Mesendoderm (in vitro differentiated cells): Measurements from ENCODE around the gene SPATA13.
"Not testable (repeated sequence)": the region's sequence is repeated elsewhere in the genome, so short reads cannot be mapped to it uniquely, and the experiment has no call there.

Source experiments
- DNase-seq: peaks from one replicate; pipeline ENCODE4 v3.0.0; 2013
- H2AK5ac ChIP-seq: 2 replicates; pipeline ENCODE4 v1.6.1; 2013; ENCODE audit warnings: low read length, inconsistent platforms
- H2BK120ac ChIP-seq: 2 replicates; pipeline ENCODE4 v1.6.1; 2013; ENCODE audit warnings: low read depth, mild to moderate bottlenecking, low read length, moderate library complexity, mixed read lengths
- H2BK15ac ChIP-seq: replicated peaks from 2 replicates; pipeline ENCODE4 v1.6.1; 2013; ENCODE audit warnings: low read depth, mild to moderate bottlenecking, moderate library complexity
- H2BK5ac ChIP-seq: 2 replicates; pipeline ENCODE4 v1.6.1; 2013; ENCODE audit warnings: low read length, inconsistent platforms
- H3K18ac ChIP-seq: 2 replicates; pipeline ENCODE4 v1.6.1; 2013; ENCODE audit warnings: mild to moderate bottlenecking, low read length, mixed read lengths
- H3K23ac ChIP-seq: one replicate; pipeline ENCODE4 v1.6.1; 2013; ENCODE audit warnings: low read length
- H3K27ac ChIP-seq: 2 replicates; pipeline ENCODE4 v1.5.1; 2013; ENCODE audit warnings: low read depth, mild to moderate bottlenecking, inconsistent platforms, low read length, moderate library complexity
- H3K27me3 ChIP-seq: 2 replicates; pipeline ENCODE4 v1.6.1; 2013; ENCODE audit warnings: low read length, control low read depth, mild to moderate bottlenecking, inconsistent platforms; ENCODE audit not compliant: insufficient read depth, poor library complexity
- H3K36me3 ChIP-seq: 2 replicates; pipeline ENCODE4 v1.6.1; 2013; ENCODE audit warnings: low read length, inconsistent platforms; ENCODE audit not compliant: control insufficient read depth, insufficient read depth
- H3K4ac ChIP-seq: one replicate; pipeline ENCODE4 v1.6.1; 2013; ENCODE audit warnings: low read depth, mild to moderate bottlenecking, low read length, moderate library complexity
- H3K4me1 ChIP-seq: 2 replicates; pipeline ENCODE4 v1.6.1; 2013; ENCODE audit warnings: low read depth, low read length, inconsistent platforms; ENCODE audit not compliant: control insufficient read depth
- H3K4me2 ChIP-seq: 2 replicates; pipeline ENCODE4 v1.6.1; 2013; ENCODE audit warnings: low read length
- H3K4me3 ChIP-seq: 2 replicates; pipeline ENCODE4 v1.5.1; 2013; ENCODE audit warnings: mild to moderate bottlenecking, low read length
- H3K56ac ChIP-seq: one replicate; pipeline ENCODE4 v1.6.1; 2013; ENCODE audit warnings: low read length
- H3K79me1 ChIP-seq: 2 replicates; pipeline ENCODE4 v1.6.1; 2013; ENCODE audit warnings: low read length, inconsistent platforms
- H3K79me2 ChIP-seq: 2 replicates; pipeline ENCODE4 v1.6.1; 2013; ENCODE audit warnings: mild to moderate bottlenecking, low read length; ENCODE audit not compliant: control insufficient read depth, insufficient read depth
- H3K9ac ChIP-seq: 2 replicates; pipeline ENCODE4 v1.6.1; 2013; ENCODE audit warnings: low read length, inconsistent platforms
- H4K5ac ChIP-seq: one replicate; pipeline ENCODE4 v1.6.1; 2013; ENCODE audit warnings: low read length
- H4K8ac ChIP-seq: one replicate; pipeline ENCODE4 v1.6.1; 2013; ENCODE audit warnings: low read depth, mild to moderate bottlenecking, control low read depth, low read length, moderate library complexity
- WGBS: extraction: QIAGEN DNeasy Blood & Tissue Kit; methylation state at CpG from one replicate; pipeline ENCODE4 v1.1.7; 2013; ENCODE audit warnings: low lambda C conversion rate, missing lambda C conversion rate; ENCODE audit not compliant: insufficient coverage; ENCODE audit errors: extremely low coverage; 5-methylcytosine and 5-hydroxymethylcytosine counted together

The SPATA13 gene

DNA sequence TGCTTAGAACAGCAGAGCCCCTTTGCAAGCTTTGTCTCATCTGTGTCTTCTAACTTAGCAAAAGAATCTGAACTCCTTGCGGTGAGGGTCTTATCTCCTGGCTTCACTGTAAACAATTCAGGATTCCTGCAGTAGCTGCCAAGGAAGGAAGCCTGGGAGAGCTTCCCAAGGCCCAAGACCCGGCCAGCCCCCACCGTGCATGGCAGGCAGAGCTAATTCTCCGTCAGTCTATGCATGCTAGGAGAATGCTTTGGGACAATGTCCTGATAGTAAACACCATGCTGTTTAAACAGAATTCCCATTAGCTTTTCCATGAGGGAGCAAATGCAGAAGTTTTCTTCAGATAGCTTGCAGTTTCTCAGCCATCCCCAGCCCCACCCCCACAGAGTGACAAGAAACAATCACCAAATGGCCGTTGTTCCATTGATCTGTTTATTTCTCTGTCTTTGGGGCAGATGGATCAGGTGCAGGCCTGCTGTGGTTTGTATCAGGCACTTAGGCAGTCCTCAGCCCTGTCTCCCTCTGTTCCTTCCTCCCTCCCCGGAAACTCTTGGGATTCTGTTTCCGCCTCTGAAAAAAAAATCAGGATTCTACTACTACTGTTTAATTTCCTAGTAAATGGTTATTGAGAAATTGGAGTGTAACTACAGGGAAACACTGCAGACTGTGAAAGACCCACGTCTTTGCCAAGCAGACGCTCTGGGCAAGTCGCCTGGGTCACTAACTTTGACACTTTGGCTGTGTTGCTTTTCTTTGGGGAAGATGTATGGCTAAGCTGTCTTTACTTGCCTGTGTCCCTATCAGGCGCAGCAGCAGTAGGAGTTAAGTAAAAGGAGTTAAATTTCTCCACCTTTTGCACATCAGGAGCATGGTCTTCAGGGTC is 40.7 kb upstream of the SPATA13 start:
- H4K8ac ChIP-seq: no peak overlapping the region
- H3K56ac ChIP-seq: peak overlapping the region; percentile 51
- peak overlapping the region; percentile 62 for H3K27ac ChIP-seq
- peak overlapping the region; percentile 4 for H2BK5ac ChIP-seq
- no peaks in the 10 kb centered on the region for H3K79me2 ChIP-seq
- no peak overlapping the region for H3K4me3 ChIP-seq
- H3K79me1 ChIP-seq: no peaks in the 10 kb centered on the region
- DNase-seq: peak; percentile 92
- H2BK120ac ChIP-seq: no peak overlapping the region
- no peak overlapping the region for H2BK15ac ChIP-seq
- no peak overlapping the region for H4K5ac ChIP-seq
- no peak overlapping the region for H3K9ac ChIP-seq
- no peaks in the 10 kb centered on the region for H3K27me3 ChIP-seq
- no peaks in the 10 kb centered on the region for H3K36me3 ChIP-seq
- no peak overlapping the region for H3K4ac ChIP-seq
- WGBS: no CpG with 5 or more reads among the region's 11 CpGs
- H3K18ac ChIP-seq: peak overlapping the region; percentile 36
- H3K23ac ChIP-seq: no peak overlapping the region
- peaks cover 6% of the 10 kb centered on the region for H3K4me1 ChIP-seq
- no peak overlapping the region for H2AK5ac ChIP-seq
- no peak overlapping the region for H3K4me2 ChIP-seq

DNA sequence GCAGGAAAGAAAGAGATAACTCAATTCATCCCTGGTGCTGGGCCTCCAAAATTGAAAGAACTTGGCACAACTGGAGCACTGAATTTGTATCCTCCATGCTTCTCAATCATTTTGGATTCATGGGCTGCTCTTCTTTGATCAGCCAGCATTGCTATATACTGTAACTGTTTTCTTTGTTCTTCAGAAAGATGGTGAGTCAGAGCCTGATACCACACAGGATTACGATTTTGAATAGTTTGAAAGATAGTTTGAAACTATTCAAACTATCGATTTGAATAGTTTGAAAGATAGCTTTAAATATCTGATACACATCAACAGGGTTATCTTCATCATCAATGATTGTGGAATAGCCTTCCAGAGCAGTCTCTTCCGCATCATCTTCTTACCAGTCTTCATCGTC is 38.5 kb upstream of the SPATA13 start:
- H3K27me3 ChIP-seq, H2BK120ac ChIP-seq, H4K5ac ChIP-seq, H3K4ac ChIP-seq, H4K8ac ChIP-seq, H3K79me1 ChIP-seq, H3K79me2 ChIP-seq, H3K56ac ChIP-seq, H2BK5ac ChIP-seq, H3K23ac ChIP-seq, H3K27ac ChIP-seq, H2AK5ac ChIP-seq, H3K18ac ChIP-seq, H3K9ac ChIP-seq, H3K4me3 ChIP-seq, H3K36me3 ChIP-seq, H3K4me2 ChIP-seq, DNase-seq, H2BK15ac ChIP-seq: not testable (repeated sequence)
- peaks cover 12% of the 10 kb centered on the region for H3K4me1 ChIP-seq
- no CpG with 5 or more reads among the region's 4 CpGs for WGBS

DNA sequence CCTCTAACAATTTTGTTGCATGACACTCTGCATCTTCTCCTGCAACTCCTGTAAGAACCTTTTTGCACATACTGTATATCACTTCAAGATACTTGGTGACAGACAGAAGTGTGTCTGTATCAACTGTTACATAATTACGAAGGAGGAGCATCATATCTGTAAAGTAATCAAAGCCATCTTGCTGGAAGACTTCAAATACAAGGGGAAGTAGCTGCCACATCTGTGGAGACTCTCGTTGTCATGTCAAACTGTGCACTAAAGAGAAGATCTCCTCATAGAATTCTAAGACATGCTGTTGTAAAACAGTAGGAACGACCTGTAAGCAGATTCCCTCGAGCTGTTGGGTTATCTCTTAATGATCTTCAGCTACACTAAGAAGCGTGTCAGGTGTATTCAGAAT is 38.0 kb upstream of the SPATA13 start:
- H3K9ac ChIP-seq: no peak overlapping the region
- H4K5ac ChIP-seq: no peak overlapping the region
- no peaks in the 10 kb centered on the region for H3K79me2 ChIP-seq
- no peak for DNase-seq
- no peak overlapping the region for H2AK5ac ChIP-seq
- no peaks in the 10 kb centered on the region for H3K27me3 ChIP-seq
- no peak overlapping the region for H3K4ac ChIP-seq
- H4K8ac ChIP-seq: no peak overlapping the region
- H2BK15ac ChIP-seq: no peak overlapping the region
- WGBS: no CpG with 5 or more reads among the region's 5 CpGs
- no peak overlapping the region for H2BK5ac ChIP-seq
- H3K27ac ChIP-seq: no peak overlapping the region
- no peak overlapping the region for H3K4me2 ChIP-seq
- no peak overlapping the region for H3K18ac ChIP-seq
- no peaks in the 10 kb centered on the region for H3K79me1 ChIP-seq
- H3K23ac ChIP-seq: no peak overlapping the region
- H3K36me3 ChIP-seq: no peaks in the 10 kb centered on the region
- H3K4me3 ChIP-seq: no peak overlapping the region
- no peak overlapping the region for H2BK120ac ChIP-seq
- no peak overlapping the region for H3K56ac ChIP-seq
- peaks cover 16% of the 10 kb centered on the region for H3K4me1 ChIP-seq

DNA sequence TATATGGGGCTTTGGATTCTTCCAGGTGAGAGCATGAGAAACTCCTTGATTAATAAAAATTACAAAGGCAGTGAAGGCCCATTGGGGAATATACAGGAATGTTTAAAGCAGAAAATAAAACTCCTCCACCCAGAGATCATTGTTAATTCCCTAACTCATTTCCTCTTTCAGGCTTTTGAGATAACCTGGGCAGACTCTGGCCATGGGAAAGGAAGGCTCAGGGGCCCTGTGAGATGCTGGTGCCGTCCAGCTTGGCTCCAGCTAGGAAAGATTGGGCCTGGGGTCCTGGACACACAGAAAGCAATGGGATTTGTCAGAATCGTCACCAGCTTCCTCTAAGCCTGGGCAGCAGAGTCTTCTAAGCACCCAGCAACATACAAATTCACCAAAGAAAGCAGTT is 36.8 kb upstream of the SPATA13 start:
- Histone ChIP-seq H3K9ac (no peak overlapping the region), H3K79me2 (no peaks in the 10 kb centered on the region), H3K18ac (no peak overlapping the region), H3K4me2 (no peak overlapping the region), H3K4me3 (no peak overlapping the region), H3K79me1 (no peaks in the 10 kb centered on the region), H4K8ac (no peak overlapping the region), H2BK5ac (no peak overlapping the region), H3K23ac (no peak overlapping the region), H2AK5ac (no peak overlapping the region), H4K5ac (no peak overlapping the region), H3K27ac (no peak overlapping the region), H3K27me3 (no peaks in the 10 kb centered on the region), H2BK120ac (no peak overlapping the region), H3K4me1 (peaks cover 16% of the 10 kb centered on the region), H3K56ac (no peak overlapping the region), H3K4ac (no peak overlapping the region), H3K36me3 (no peaks in the 10 kb centered on the region), H2BK15ac (no peak overlapping the region)
- DNase-seq: no peak
- WGBS: no CpG with 5 or more reads among the region's 2 CpGs

DNA sequence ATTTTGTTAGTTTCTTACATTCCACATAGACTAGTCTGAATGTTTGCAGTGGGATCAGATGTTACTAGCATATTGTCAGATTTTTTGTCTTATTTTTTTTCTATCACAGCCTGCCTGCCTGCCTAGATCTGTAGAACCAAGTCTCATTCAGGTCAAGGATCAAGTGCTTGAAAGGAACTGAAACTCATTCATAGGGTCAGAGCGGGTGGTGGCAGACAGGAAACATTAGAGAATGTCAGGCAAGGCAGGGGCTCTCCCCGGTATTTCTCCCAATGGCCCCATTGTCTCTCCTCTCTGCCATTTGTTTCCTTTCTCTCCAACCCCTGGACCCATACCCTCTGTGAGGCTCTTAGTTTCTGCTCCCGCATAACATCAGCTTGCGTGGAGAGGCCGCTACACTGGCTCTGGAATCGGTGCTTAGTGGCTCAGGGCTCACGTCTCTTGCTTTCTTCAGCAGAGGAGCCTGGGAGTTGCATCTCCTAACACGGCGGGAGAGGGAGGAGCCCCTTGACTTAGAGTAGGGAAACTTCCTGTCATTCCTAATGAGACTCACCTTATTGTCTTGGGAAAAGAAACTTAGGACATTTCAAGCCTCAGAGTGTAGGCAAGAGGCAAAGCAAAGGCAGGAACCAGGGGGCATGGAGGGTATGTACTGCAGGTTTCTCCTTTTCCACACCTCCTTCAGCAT is 35.6 kb upstream of the SPATA13 start:
- no peak for DNase-seq
- H4K5ac ChIP-seq: no peak overlapping the region
- no peak overlapping the region for H3K4ac ChIP-seq
- no peak overlapping the region for H3K27ac ChIP-seq
- no peaks in the 10 kb centered on the region for H3K79me2 ChIP-seq
- H3K56ac ChIP-seq: no peak overlapping the region
- no peaks in the 10 kb centered on the region for H3K36me3 ChIP-seq
- no peak overlapping the region for H3K9ac ChIP-seq
- H4K8ac ChIP-seq: no peak overlapping the region
- H3K4me2 ChIP-seq: no peak overlapping the region
- H3K4me3 ChIP-seq: no peak overlapping the region
- no peak overlapping the region for H2BK120ac ChIP-seq
- no peaks in the 10 kb centered on the region for H3K27me3 ChIP-seq
- no peak overlapping the region for H2AK5ac ChIP-seq
- H2BK15ac ChIP-seq: no peak overlapping the region
- no peak overlapping the region for H3K23ac ChIP-seq
- H3K18ac ChIP-seq: no peak overlapping the region
- H2BK5ac ChIP-seq: no peak overlapping the region
- H3K4me1 ChIP-seq: peaks cover 14% of the 10 kb centered on the region
- H3K79me1 ChIP-seq: no peaks in the 10 kb centered on the region
- no CpG with 5 or more reads among the region's 9 CpGs for WGBS
